Measurements from ENCODE around the gene KCTD7.
"Not testable (repeated sequence)": the region's sequence is repeated elsewhere in the genome, so short reads cannot be mapped to it uniquely, and the experiment has no call there.

The KCTD7 gene

GRCh38 chr7:66679633-66680244 is 51.1 kb downstream of the KCTD7 start:
- DNase-seq (ENCODE audit: low read depth): no peak
- TF ChIP-seq CTCF (conservative IDR thresholded peaks at IDR 0.05; ENCODE audit: low read depth, low read length): no peak
- no peak overlapping the region for H3K4me3 ChIP-seq (ENCODE audit: low read length)

GRCh38 chr7:66681491-66682349 is 53.0 kb downstream of the KCTD7 start:
- TF ChIP-seq CTCF (conservative IDR thresholded peaks at IDR 0.05; ENCODE audit: low read depth, low read length): no peak
- peak; percentile 81 for DNase-seq (ENCODE audit: low read depth)
- H3K4me3 ChIP-seq (ENCODE audit: low read length): peak overlapping the region; percentile 84

DNA sequence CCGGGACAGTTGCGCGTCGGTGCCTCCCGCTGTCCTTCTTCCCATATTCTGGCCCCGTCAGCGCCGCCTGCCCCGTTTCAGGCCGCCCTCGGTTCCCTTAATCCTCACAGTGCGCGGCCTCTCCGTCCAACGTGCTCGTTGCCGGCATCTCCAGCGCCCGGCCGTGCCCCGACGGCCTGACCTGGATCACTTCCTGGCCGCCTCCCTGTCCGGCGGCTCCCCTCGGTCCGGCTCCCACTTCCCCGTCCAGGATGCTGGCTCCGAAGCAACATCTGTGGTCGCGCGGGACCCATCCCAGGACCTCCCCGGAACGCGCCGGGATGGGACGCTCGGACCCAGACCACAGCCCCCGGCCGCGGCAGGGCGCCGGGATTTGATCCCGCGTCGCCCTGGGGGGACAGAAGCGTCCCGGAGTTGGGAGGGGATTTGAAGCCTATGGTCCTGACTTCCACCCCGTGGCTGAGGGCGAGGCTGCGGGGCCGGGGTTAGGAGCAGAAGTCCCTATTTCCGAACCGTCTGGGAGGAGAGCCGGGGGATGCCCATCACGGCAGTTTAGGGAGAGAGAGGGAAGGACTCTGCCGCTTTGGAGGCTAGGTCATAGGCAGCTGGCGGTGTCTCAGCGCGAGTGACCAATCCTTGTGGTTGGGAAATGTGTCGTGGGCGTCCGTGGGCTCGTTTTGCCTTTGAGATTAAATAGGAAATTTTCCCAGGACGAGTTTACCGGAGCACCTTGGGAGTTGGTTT is 53.8 kb downstream of the KCTD7 start:
- TF ChIP-seq CTCF (conservative IDR thresholded peaks at IDR 0.05; ENCODE audit: low read depth, low read length): no peak
- no peak for DNase-seq (ENCODE audit: low read depth)
- peak overlapping the region; percentile 84 for H3K4me3 ChIP-seq (ENCODE audit: low read length)

- H3K4me3 ChIP-seq (ENCODE audit: low read length): peak overlapping the region; percentile 84
- DNase-seq (ENCODE audit: low read depth): not testable (repeated sequence)
Observed at GRCh38 chr7:66683094-66683769, 54.6 kb downstream of the KCTD7 start.

DNA sequence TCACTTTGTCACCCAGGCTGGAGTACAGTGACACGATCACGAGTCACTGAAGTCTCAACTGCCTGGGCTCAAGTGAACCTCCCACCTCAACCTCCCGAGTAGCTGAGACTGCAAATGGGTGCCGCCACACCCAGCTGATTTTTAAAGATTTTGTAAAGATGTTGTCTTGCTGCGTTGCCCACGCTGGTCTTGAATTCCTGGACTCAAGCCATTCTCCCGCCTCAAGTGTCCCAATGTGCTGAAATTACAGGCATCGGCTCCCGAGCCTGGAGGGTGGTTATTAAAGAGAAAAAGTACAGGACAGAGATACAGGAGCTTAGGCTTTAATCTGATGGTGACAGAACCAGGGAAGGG is 55.1 kb downstream of the KCTD7 start:
- no peak for DNase-seq (ENCODE audit: low read depth)
- H3K4me3 ChIP-seq (ENCODE audit: low read length): no peak overlapping the region
- no peak for TF ChIP-seq CTCF (conservative IDR thresholded peaks at IDR 0.05; ENCODE audit: low read depth, low read length)

- DNase-seq (ENCODE audit: low read depth); H3K4me3 ChIP-seq (ENCODE audit: low read length): not testable (repeated sequence)
Observed at GRCh38 chr7:66685663-66686062, 57.0 kb downstream of the KCTD7 start.

DNA sequence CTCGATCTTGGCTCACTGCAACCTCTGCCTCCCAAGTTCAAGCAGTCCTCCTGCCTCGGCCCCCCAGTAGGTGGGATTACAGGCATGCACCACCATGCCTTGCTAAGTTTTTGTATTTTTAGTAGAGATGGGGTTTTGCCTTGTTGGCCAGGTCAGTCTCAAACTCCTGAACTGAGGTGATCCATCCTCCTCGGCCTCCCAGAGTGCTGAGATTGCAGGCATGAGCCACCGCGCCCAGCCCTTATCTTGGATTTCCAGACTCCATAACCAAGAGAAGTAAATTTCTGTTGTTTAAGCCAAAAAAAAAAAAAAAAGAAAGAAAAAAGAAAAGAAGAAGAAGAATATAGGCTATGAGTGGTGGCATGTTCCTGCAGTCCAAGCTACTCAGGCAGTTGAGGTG is 58.5 kb downstream of the KCTD7 start:
- no peak overlapping the region for H3K4me3 ChIP-seq (ENCODE audit: low read length)
- DNase-seq (ENCODE audit: low read depth): no peak
- TF ChIP-seq CTCF (conservative IDR thresholded peaks at IDR 0.05; ENCODE audit: low read depth, low read length): no peak

- DNase-seq (ENCODE audit: low read depth): not testable (repeated sequence)
Observed at GRCh38 chr7:66687672-66688071, 59.0 kb downstream of the KCTD7 start.

More at GRCh38 chr7:66687672-66688071, 59.0 kb downstream of the KCTD7 start:
- H3K4me3 ChIP-seq (ENCODE audit: low read length): not testable (repeated sequence)

All from retinal pigment epithelial cell (primary cell).